ENCODE results near the gene INSR. TPM values are rescaled to one million over a fixed set of nuclear protein-coding genes. Genes with fewer than 3 reads are reported as not detected.

Gene INSR
- total and polyA plus RNA-seq, 12 donors = 20.2 to 157 (median 99.0) TPM

DNA sequence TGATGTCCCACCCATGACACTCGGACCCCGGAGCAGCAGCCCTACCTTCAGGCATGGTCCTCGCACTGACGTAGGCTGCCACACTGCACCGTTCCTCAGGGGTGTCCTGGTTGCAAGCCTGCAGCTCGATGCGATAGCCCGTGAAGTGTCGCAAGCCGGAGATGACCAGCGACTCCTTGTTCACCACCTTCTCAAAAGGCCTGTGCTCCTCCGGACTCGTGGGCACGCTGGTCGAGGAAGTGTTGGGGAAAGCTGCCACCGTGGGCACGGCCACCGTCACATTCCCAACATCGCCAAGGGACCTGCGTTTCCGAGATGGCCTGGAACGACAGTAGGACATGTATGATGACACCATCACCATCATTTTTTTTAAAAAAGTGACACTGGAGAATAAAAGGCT, 151.4 kb downstream of the INSR start:
- TF ChIP-seq, protein P1, sequence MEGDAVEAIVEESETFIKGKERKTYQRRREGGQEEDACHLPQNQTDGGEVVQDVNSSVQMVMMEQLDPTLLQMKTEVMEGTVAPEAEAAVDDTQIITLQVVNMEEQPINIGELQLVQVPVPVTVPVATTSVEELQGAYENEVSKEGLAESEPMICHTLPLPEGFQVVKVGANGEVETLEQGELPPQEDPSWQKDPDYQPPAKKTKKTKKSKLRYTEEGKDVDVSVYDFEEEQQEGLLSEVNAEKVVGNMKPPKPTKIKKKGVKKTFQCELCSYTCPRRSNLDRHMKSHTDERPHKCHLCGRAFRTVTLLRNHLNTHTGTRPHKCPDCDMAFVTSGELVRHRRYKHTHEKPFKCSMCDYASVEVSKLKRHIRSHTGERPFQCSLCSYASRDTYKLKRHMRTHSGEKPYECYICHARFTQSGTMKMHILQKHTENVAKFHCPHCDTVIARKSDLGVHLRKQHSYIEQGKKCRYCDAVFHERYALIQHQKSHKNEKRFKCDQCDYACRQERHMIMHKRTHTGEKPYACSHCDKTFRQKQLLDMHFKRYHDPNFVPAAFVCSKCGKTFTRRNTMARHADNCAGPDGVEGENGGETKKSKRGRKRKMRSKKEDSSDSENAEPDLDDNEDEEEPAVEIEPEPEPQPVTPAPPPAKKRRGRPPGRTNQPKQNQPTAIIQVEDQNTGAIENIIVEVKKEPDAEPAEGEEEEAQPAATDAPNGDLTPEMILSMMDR (IDR thresholded peaks at IDR 0.05) = no peak
- Histone ChIP-seq H3K4me3 (no peak overlapping the region), H3K36me3 (peaks cover 0 to 83% (median 49%) of the 10 kb centered on the region in 9 donors), H3K4me1 (peaks cover 0 to 12% (median 0%) of the 10 kb centered on the region in 9 donors), H3K9me3 (peaks cover 0 to 14% (median 0%) of the 10 kb centered on the region in 11 donors), H3K27me3 (no peaks in the 10 kb centered on the region), H3K27ac (no peak overlapping the region)
- intact Hi-C loops (cut with DNase I) = no loop called here
- 97 to 98% methylated on average over 22 of the region's 22 CpGs for WGBS, 2 donors
- ATAC-seq (peak in 1 of 8 donors; percentile 20), DNase-seq (no peak)

DNA sequence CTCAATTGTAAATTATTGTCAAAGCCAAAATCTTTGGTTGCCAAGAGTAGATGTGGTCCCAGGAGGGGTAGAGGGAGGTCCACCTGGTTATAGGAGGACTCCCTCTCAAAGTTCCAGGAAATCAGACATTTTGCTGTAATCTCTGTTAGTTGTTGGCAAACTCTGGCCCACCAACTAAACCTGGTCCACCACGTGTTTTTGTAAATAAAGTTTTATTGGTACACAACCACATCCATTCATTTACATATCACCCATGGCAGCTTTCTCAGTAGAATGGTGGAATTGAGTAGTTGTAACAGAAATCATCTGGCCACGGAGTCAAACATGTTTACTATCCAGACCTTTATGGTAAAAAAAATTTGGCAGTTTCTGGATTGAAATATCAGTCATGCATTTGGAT, 154.1 kb downstream of the INSR start:
- TF ChIP-seq, protein P1 (IDR thresholded peaks at IDR 0.05) = no peak
- ATAC-seq (no peak), DNase-seq (no peak)
- Histone ChIP-seq H3K36me3 (peaks cover 0 to 88% (median 49%) of the 10 kb centered on the region in 9 donors), H3K27me3 (no peaks in the 10 kb centered on the region), H3K4me3 (no peak overlapping the region), H3K4me1 (peaks cover 0 to 7% (median 1%) of the 10 kb centered on the region in 9 donors), H3K27ac (no peak overlapping the region), H3K9me3 (peaks cover 0 to 5% (median 0%) of the 10 kb centered on the region in 11 donors)
- intact Hi-C loops (cut with DNase I) = no loop called here
- 94% methylated on average over 2 of the region's 2 CpGs for WGBS, 2 donors

DNA sequence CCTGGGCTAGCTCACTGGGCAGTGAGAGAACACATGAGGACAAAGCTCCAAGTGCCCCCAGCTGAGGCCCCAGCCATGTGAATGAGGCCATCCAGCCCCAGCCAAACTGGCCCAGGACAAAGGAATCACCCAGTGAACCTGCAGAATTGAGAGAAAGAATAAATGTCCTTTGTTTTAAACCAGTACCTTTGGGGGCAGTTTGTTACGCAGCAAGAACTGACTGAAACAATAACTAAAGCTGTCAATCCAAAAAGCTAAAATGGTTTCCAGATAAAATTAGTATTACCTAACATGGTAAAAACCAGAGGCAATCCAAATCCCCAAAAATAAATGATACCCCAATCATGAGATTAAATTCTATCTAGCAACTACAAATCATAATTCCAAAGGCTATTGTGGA, 155.1 kb downstream of the INSR start:
- Histone ChIP-seq H3K27ac (no peak overlapping the region), H3K4me1 (peaks cover 0 to 15% (median 4%) of the 10 kb centered on the region in 9 donors), H3K27me3 (no peaks in the 10 kb centered on the region), H3K4me3 (no peak overlapping the region), H3K9me3 (peaks cover 0 to 5% (median 0%) of the 10 kb centered on the region in 11 donors), H3K36me3 (peaks cover 0 to 84% (median 49%) of the 10 kb centered on the region in 9 donors)
- ATAC-seq = no peak
- intact Hi-C loops (cut with DNase I) = no loop called here
- 100% methylated on average over 1 of the region's 1 CpG for WGBS, 2 donors
- no peak for DNase-seq
- TF ChIP-seq, protein P1 (IDR thresholded peaks at IDR 0.05) = no peak

DNA sequence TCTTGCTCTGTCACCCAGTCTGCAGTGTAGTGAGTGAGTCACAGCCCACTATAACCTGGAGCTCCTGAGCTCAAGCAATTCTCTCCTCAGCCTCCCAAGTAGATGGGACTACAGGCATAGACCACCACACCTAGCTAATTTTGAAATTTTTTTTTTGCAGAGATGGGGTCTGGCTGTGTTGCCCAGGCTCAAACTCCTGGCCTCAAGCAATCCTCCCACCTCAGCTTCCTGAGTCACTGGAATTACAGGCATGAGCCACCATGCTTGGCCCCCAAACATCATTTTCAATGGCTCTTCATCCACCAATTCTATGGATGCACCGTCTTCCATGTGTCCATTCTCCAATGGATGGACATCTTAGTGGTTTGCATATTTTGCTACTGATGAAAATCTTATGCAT, 155.8 kb downstream of the INSR start:
- no peaks in the 10 kb centered on the region for H3K27me3 ChIP-seq
- no peak overlapping the region for H3K27ac ChIP-seq
- 95 to 100% methylated on average over 1 of the region's 1 CpG for WGBS, 2 donors
- peaks cover 0 to 17% (median 4%) of the 10 kb centered on the region in 9 donors for H3K4me1 ChIP-seq
- H3K4me3 ChIP-seq = no peak overlapping the region
- H3K9me3 ChIP-seq = peaks cover 0 to 5% (median 0%) of the 10 kb centered on the region in 11 donors
- intact Hi-C loops (cut with DNase I) = no loop called here
- peaks cover 0 to 84% (median 49%) of the 10 kb centered on the region in 9 donors for H3K36me3 ChIP-seq
- ATAC-seq (no peak), DNase-seq (no peak)
- TF ChIP-seq, protein P1 (IDR thresholded peaks at IDR 0.05) = no peak

Data from heart right ventricle (tissue), 16 donors.